Central memory CD4-positive, alpha-beta T cell (primary cell): ENCODE measurements around the gene SPPL2B.

Experiments used
- DNase-seq: peaks from one replicate; pipeline ENCODE4 v3.0.0; 2022

Gene SPPL2B

DNA sequence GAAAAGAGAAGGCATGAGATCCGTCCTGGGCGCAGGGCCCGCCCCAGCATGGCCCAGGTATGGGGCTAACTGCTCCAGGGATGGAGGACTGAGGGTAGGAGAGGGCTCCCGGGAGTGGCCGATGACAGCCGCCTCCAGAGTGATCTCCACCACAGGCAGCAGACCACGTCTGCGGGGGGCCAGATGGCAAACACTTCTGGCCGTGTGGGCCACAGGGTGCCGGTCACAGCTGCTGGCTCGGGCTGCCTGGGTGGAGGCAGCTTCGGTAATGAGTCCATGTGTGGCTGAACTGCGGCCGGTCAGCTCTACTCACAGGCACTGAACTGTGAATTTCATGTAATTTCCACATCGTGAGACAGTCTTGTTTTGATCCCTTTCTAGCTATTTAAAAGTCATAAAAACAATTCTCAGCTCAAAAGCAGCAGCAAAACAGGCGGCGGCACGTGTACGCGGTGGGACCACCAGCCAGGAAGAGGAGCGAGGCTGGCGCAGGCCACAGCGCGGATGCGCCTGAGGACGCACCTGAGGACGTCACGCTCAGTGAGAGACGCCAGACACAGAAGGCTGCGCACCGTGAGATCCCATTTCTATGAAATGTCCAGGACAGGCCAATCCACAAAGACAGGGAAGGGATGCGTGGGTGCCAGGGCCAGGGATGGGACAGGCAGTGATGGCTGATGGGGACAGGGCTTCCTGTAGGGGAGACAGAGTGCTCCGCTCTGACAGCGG lies 4.1 kb upstream of the SPPL2B start:
- DNase-seq, result no peak

DNA sequence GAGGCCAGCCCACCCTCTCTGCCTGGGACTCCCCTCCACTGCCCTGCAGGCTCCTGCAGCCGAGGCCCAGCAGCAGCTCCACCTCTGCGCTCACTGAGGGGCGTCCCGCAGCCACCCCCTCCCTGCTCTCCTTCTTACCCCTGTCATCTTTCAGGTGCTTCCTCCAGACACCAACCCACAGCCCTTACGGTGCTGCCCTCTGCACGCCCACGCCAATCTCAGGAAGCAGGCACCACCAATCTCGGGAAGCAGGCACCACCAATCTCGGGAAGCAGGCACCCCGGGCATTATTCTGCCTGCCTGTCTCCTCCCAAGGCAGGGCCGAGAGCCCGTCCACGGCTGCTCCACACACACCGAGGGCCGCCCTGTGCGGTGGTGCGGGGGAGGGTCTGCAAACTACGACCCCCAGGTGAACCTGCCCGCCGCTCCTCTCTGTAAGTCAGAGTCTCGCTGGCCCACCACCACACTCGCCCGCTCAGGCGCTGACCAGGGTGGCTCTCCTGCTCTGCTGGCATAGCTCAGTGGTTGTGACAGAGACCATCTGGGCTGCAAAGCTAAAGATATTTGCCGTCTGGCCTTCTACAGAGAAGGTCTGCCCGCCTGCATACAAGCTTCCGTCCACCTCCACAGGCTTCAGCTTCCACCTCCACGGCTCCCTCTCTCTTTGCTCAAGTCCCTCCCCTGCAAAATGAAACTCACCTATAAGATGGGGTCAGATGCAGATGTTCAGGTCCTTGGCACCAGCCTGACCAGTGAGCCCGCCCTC lies 3.0 kb upstream of the SPPL2B start:
- DNase-seq, result no peak

GRCh38 chr19:2326699-2327360 lies 1.7 kb upstream of the SPPL2B start:
- no peak for DNase-seq

DNA sequence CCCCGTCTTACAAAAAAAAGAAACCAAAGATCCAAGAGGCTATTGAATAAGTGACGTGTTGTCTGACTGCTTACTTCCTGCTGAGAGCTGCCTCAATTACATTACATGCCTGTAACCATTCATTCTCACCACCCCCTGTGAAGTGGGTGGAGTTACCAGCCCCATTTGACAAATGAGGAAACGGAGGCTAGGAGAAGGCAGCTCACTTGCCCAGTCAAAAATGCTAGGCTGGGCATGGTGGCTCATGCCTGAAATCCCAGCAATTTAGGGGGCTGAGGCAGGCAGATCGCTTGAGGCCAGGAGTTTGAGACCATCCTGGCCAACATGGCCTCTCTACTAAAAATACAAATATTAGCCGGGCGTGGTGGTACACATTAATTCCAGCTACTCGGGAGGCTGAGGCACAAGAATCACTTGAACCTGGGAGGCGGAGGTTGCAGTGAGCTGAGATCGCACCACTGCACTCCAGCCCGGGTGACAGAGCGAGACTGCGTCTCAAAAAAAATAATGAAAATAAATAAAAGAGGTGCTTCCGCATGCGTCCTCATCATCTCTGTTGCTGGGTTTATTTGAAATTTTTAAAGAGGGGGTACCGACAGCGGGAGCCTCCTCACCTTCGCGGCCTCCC lies 597 bp upstream of the SPPL2B start:
- peak; percentile 65 for DNase-seq

DNA sequence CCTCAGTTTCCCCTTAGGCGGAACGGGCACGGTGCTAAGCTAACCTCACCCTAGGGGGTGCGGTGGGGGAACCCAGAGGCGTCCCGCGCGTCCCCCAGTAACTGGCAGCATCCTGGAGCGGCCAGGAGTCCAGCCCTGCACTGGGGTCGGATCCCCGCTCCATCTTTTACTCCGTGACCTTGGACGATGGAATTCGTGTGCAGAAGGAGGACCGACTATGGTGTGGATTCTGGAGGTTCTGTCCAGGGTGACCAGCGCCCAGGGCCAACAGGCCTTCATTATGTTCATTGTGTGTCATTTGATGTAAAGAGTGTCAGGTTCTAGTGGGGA lies 630 bp downstream of the SPPL2B start:
- DNase-seq, result no peak

DNA sequence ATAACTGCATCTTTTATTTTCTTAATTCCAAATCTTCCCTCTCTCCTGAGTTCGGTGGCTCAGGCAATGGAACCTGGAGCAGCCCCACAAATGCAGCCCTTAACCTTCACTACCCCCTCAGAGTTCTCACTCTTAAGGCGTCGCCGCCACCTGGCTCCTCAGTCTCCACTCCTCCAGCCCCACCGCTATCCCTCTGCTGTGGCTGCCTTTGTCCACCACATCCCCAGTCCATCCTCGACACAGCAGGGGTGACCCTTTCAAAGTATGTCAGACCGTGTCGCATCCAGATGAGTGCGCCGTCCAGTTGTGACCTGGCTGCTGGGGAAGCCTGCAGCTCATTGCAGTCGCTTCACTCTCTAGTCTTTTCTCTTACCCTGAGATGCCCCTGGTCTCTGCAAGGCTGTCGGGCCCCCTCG lies 1.0 kb downstream of the SPPL2B start:
- DNase-seq, result no peak

DNA sequence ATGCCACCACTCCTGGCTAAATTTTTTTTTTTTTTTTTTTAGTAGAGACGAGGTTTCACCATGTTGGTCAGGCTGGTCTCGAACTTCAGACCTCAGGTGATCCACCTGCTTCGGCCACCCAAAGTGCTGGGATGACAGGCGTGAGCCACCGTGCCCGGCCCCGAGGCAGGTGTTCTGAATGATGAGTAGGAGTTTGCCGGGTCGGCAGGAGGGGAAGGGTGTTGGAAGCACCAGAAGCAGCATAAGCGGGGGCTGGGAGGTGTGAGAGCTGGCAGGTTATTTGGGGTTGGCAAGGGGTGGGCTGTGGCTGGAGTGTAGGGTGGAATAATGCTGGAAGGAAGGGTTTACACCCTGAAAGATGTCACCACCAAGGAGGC lies 1.8 kb downstream of the SPPL2B start:
- DNase-seq, result no peak

GRCh38 chr19:2330632-2331284 lies 2.3 kb downstream of the SPPL2B start:
- DNase-seq, result no peak

DNA sequence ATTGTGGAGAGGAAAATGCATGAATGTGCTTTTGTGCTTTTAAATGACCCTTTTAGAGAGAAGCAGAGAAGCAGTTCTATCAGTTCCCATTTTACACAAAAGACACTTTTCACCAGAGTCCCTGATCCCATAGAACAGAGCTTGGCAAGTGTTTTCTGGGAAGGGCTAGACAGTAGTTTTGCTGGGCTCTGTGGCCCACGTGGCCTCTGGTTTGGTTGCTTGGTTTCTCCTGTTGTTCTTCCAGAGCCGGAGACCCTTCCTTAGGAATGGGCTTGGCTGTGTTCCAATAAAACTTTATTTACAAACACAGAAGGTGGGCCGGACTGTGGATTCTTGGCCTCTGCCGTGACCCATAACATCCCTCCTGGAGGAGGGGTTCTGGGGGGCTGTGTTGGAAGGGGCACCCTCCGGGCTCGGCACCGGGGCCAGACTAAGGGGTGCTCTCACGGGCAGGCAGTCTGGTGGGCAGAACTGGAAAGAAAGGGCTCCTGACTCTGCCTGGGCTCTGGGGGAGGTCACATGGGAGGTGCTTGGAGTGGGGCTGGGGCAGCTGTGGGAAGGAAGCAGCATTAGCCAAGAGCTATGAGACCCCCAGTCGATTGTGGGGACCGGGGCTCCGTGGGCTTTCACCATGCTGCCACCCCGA lies 3.2 kb downstream of the SPPL2B start:
- DNase-seq, result no peak

DNA sequence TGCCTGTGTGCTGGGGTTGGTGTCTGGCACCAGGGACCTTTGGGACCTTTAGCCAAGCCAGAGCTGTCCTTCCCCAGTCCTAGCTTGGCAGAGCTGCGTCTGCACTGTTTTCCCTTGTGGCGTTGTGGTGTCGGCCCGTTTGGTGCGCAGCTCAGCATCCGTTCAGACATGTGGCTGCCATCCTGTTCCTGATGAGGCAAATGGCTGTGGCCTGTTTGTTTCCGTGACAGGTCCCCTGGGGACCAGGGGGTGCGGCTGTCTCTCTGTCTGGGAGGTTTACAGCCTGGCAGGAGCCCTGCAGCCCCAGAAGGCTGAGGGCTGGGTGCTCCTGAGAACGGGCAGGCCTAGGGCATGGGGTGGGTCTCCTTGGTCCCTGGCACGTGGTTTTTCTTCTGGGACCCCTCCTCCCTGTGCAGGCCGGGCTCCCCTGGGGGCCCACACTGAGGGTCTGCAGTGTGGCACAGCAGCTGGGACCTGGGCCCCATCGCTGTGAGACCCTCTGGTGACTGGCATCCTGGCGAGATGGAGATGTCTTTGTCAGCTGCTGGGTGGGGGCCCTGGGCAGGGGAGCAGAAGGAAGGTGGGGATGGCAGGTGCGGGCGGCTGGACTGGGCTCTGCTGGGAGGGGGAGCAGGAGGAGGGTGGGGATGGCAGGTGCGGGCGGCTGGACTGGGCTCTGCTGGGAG lies 4.0 kb downstream of the SPPL2B start:
- peak; percentile 67 for DNase-seq

GRCh38 chr19:2333027-2333806 lies 4.7 kb downstream of the SPPL2B start:
- no peak for DNase-seq

- DNase-seq, result no peak
Observed at GRCh38 chr19:2333807-2334211, 5.3 kb downstream of the SPPL2B start.

- no peak for DNase-seq
Observed at GRCh38 chr19:2334426-2334825, 5.9 kb downstream of the SPPL2B start.

DNA sequence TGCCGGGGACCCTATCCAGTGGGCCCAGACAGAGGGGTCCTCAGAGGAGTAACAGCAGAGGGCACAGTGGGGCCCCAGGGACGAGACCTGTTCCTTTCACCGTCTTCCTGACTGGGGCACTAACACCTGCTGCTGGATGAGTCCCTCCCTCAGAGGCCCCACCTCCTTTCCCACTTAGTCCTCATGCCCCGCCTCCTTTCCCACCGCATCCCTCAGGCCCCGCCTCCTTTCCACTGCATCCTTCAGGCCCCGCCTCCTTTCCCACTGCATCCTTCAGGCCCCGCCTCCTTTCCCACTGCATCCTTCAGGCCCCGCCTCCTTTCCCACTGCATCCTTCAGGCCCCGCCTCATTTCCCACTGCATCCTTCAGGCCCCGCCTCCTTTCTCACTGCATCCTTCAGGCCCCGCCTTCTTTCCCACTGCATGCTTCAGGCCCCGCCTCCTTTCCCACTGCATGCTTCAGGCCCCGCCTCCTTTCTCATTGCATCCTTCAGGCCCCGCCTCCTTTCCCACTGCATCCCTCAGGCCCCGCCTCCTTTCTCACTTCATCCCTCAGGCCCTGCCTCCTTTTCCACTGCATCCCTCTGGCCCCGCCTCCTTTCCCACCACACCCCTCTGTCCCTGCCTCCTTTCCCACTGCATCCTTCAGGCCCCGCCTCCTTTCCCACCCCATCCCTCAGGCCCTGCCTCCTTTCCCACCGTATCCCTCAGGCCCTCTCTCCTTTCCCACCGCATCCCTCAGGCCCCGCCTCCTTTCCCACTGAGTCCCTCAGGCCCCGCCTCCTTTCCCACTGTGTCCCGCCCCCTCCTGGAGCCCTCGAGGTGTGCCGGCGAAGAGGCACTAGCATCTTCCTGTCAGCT lies 6.7 kb downstream of the SPPL2B start:
- DNase-seq, result no peak

DNA sequence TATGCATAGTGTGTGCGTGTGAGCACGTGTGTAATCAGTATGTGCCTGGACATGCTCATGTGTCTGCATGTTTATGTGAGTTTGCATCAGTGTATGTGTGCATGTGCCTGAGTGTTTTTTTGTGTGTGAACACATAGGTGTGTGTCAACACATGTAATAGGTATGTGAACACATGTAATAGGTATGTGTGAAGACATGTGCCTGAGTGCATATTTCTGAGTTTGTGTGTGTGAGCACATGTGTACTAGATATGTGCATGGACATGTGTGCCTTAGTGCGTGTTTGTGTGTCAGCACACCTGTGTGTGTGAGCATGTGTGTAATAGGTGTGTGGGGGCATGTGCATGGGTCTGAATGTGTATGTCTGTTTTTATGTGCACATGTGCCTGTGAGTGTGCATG lies 7.4 kb downstream of the SPPL2B start:
- DNase-seq, result no peak

GRCh38 chr19:2336528-2337328 lies 8.2 kb downstream of the SPPL2B start:
- DNase-seq, result no peak

DNA sequence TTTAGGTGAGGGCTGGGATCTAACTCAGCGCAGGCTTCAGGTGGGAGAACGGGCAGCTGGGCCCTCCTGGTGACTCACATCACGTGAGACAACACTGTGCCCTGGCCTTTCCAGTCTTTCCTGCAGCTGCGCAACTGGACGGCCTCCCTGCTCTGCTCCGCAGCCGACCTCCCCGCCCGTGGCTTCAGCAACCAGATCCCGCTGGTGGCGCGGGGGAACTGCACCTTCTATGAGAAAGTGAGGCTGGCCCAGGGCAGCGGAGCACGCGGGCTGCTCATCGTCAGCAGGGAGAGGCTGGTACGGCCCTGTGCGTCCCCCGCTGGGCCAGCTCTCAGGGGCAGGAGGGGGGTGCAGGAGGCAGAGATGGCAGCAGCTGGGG lies 8.8 kb downstream of the SPPL2B start:
- DNase-seq, result no peak

GRCh38 chr19:2338055-2338615 lies 9.7 kb downstream of the SPPL2B start:
- no peak for DNase-seq
